Calu3 (cell line): ENCODE results near the gene GPR162. TPM values are rescaled to one million over a fixed set of nuclear protein-coding genes. Genes with fewer than 3 reads are reported as not detected.

Source experiments
- Bru-seq: library from RNA; stranded (reverse); fragments of 400-500 nt; gene quantifications from one replicate; lab custom pipeline; 2021; lab: Mats Ljungman, UMichigan
- BruChase-seq, 2 experiments: library from RNA; stranded (reverse); fragments of 400-500 nt; gene quantifications; one replicate each; lab custom pipeline; 2021; lab: Mats Ljungman, UMichigan
- BruUV-seq: library from RNA; stranded (reverse); fragments of 400-500 nt; replicated peaks from 2 replicates; lab custom pipeline; 2021; lab: Mats Ljungman, UMichigan
- CTCF ChIA-PET: fragments of 300-600 bp; sonication (Branson Sonifier 250); formaldehyde crosslinking; loops from one replicate; lab custom pipeline; 2022; ENCODE audit warnings: antibody characterized with exemption; lab: Charles Lee
- DNase-seq: peaks from one replicate; pipeline ENCODE4 v3.0.0; 2022
- H3K27ac Mint-ChIP-seq: one replicate; pipeline ENCODE4 v1.8.0; 2022; ENCODE audit warnings: mixed read lengths; ENCODE audit not compliant: unreplicated experiment
- H3K27me3 Mint-ChIP-seq: one replicate; pipeline ENCODE4 v1.8.0; 2022; ENCODE audit warnings: mixed read lengths; ENCODE audit not compliant: unreplicated experiment
- H3K36me3 Mint-ChIP-seq: one replicate; pipeline ENCODE4 v1.8.0; 2022; ENCODE audit warnings: mild to moderate bottlenecking, moderate library complexity, mixed read lengths; ENCODE audit not compliant: insufficient read depth, unreplicated experiment
- H3K4me1 Mint-ChIP-seq: one replicate; pipeline ENCODE4 v1.8.0; 2022; ENCODE audit warnings: mild to moderate bottlenecking, low read depth, mixed read lengths; ENCODE audit not compliant: unreplicated experiment
- H3K4me3 Mint-ChIP-seq: one replicate; pipeline ENCODE4 v1.8.0; 2022; ENCODE audit warnings: mild to moderate bottlenecking, low read depth, moderate library complexity, mixed read lengths; ENCODE audit not compliant: unreplicated experiment
- H3K9me3 Mint-ChIP-seq: one replicate; pipeline ENCODE4 v1.8.0; 2022; ENCODE audit warnings: low read depth, mixed read lengths; ENCODE audit not compliant: unreplicated experiment
- CTCF ChIP-seq: fragments of 200-600 bp; IDR thresholded peaks from one replicate; pipeline ENCODE4 v1.8.0; 2022; ENCODE audit warnings: antibody characterized with exemption; ENCODE audit not compliant: unreplicated experiment
- intact Hi-C: fragments of 100-400 bp; cut with micrococcal nuclease; formaldehyde crosslinking; loops from one replicate; pipeline ENCODE4 v1.10.0; 2022; ENCODE audit not compliant: unreplicated experiment
- long read RNA-seq: library from polyadenylated mRNA; stranded (forward); transcript quantifications from one replicate; pipeline ENCODE4 v2.0.0, GENCODE V29; 2022
- total RNA-seq: library from RNA; stranded (reverse); gene quantifications from 2 replicates; pipeline ENCODE4 v1.2.3, GENCODE V29; 2022

GPR162 gene
- not detected in 2 replicates for total RNA-seq
- Bru-seq, nascent RNA, result not detected
- not detected for BruChase-seq, experiment 1, labeled RNA remaining after a 6-hour chase
- not detected for BruChase-seq, experiment 2, labeled RNA remaining after a 2-hour chase
- long read RNA-seq, result 0 reads

GRCh38 chr12:6821591-6822425 lies at the start of gene GPR162:
Gene GPR162, plus strand, starts transcription at chr12:6821821. Its CDS starts 2,078 bp downstream, at chr12:6823899.
- CTCF ChIA-PET, result interaction anchor here (0.9 to 1.1 kb wide), 2 partner anchors 9 to 69 kb away, joined by 3 to 5 read pairs; partner anchors contain the start of gene MLF2
- H3K27me3 Mint-ChIP-seq, result peaks cover 99% of the 10 kb centered on the region
- no peak within 1 kb of the TSS for H3K27ac Mint-ChIP-seq
- no peak for TF ChIP-seq CTCF
- peaks cover 7% of the 10 kb centered on the region for H3K4me1 Mint-ChIP-seq
- peak within 1 kb of the TSS; percentile 42 for H3K4me3 Mint-ChIP-seq
- no peaks in the 10 kb centered on the region for H3K9me3 Mint-ChIP-seq
- intact Hi-C loops, result loop anchor here (10.0 kb wide), 1 partner anchor 207 kb away; no protein-coding TSS in a partner anchor
- no TSS peak for BruUV-seq
- H3K36me3 Mint-ChIP-seq, result no peaks in the 10 kb centered on the region
- DNase-seq, result no peak

- H3K9me3 Mint-ChIP-seq, result no peaks in the 10 kb centered on the region
- no peak within 1 kb of the TSS for H3K27ac Mint-ChIP-seq
- peaks cover 20% of the 10 kb centered on the region for H3K36me3 Mint-ChIP-seq
- TF ChIP-seq CTCF, result no peak
- peaks cover 72% of the 10 kb centered on the region for H3K27me3 Mint-ChIP-seq
- intact Hi-C loops, result no loop called here
- no TSS peak for BruUV-seq
- no peak within 1 kb of the TSS for H3K4me3 Mint-ChIP-seq
- H3K4me1 Mint-ChIP-seq, result peaks cover 30% of the 10 kb centered on the region
- no peak for DNase-seq
- CTCF ChIA-PET, result no interaction called here
Observed at GRCh38 chr12:6772331-6772695, 49.3 kb upstream of the GPR162 start, which contains the start of gene LAG3. Gene LAG3, plus strand, starts transcription at chr12:6772520. Its CDS starts 333 bp downstream, at chr12:6772853.

GRCh38 chr12:6772726-6773589 lies 48.7 kb upstream of the GPR162 start:
- H3K27me3 Mint-ChIP-seq, result peaks cover 72% of the 10 kb centered on the region
- TF ChIP-seq CTCF, result no peak
- H3K4me3 Mint-ChIP-seq, result no peak overlapping the region
- no peaks in the 10 kb centered on the region for H3K9me3 Mint-ChIP-seq
- intact Hi-C loops, result no loop called here
- no peak for DNase-seq
- H3K27ac Mint-ChIP-seq, result no peak overlapping the region
- H3K36me3 Mint-ChIP-seq, result peaks cover 13% of the 10 kb centered on the region
- no TSS peak for BruUV-seq
- peaks cover 24% of the 10 kb centered on the region for H3K4me1 Mint-ChIP-seq
- CTCF ChIA-PET, result no interaction called here
